Iris pigment epithelial cell (primary cell): Measurements from ENCODE around the gene EML5.
A peak's percentile ranks its signal among the peaks of the same experiment; 100 is the strongest.

ENCODE experiments used
- DNase-seq: peaks from one replicate; pipeline ENCODE4 v3.0.0-alpha.2; 2011; ENCODE audit warnings: low read depth

EML5 gene

DNA sequence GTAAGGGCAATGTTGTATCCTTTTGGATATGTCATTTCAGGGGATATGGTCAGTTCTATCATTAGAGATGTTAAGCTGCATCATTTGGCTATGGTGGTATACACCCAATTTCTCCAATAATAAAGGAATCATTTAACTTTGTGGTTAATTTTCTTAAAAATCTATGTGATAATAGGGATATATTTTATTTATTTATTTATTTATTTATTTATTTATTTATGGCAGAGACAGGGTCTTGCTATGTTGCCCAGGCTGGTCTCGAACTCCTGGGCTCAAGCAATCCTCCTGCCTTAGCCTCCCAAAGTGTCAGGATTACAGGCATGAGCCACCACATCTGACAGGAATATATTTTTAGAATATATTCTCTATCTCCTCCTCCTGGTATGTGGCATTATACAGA, 85.7 kb downstream of the EML5 start:
- no peak for DNase-seq

DNA sequence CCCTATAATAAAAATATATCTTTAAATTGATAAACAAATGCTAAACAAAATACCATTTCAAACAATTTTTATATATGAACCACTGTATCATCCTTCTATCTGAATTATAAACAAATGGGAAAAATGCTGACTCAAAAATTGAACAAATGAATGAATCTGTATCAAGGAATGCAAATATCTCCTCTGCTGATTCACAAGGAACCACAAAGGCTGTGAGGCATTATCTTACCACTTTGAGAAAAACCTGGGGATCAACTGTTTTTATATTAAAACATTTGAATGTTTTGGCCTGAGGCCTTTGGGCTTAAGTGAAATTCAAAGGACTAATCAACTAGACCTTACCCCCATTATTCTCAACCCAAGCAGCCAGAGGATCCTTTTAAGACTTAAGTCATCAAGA, 86.3 kb downstream of the EML5 start:
- peak; percentile 53 for DNase-seq

DNA sequence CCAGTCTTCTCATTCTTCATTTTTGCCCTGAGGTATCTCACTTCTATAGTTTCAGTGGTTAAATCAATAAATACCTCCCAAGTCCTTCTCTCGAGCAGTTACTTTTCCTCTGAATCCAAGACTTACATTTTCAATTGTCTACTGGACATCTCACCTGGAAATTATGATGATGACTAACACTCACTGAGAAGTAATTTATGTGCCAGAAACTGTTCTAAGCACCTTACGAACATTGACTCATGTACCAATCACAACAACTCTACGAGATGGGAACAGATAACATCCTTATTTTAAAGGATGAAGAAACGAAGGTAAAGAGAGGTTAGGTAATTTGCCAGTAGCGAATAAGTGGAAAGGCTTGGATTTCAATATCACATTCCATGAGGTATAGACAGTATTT, 94.1 kb downstream of the EML5 start:
- DNase-seq = no peak

DNA sequence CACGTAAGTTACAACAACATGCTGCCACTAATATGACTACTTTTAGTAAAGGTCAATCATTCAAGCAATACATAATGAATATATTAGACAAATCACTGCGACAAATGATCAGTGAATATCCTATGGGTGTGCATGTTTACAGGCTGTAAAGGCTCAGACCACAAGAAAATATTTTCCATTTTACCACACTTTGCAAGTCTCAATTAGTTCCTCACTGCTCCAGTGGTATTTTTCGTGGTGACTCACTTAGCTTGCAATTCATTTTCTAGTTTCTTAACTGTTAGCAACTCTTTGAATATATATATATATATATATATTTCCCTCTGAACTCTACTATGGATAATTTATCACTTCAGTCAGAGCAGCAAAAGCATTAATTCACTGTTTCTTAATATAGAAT, 96.9 kb downstream of the EML5 start:
- DNase-seq = peak; percentile 2

DNA sequence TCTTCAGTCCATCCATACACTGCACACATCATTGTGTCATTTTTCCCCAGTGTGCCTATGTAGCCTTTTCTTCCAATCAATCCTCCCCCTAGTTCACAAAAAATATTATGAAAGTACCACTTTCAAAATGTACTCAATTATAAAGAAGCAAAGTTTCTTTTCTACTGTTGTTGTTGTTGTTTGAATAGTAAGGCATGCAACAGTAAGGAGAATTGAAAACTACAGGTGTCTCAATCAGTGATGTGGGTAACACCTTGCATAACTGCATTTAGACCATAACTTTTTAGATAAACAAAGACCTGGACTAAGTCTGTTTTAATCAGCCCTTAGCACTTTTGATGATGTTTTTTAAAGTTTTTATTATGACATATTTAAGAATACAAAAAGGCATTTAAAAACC, 104.4 kb downstream of the EML5 start:
- no peak for DNase-seq

DNA sequence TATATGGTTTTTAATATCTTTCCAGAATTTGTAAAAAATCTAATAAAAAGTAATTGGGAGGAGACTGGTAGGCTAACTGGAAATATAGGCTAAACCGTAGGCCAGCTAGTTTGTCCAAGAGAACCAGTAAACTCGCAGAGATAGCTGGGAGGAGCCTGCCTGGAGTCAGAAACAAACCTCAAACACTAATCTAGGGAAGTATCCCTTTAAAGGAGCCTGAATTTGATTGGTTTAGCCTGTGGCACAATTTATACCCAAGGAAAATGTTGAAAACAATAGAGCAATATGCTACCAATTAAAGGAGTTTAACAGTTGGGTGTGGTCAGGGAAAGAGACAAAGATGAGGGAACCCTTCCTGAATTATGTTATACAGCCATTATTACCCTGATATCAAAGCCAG, 109.6 kb downstream of the EML5 start:
- DNase-seq = no peak

DNA sequence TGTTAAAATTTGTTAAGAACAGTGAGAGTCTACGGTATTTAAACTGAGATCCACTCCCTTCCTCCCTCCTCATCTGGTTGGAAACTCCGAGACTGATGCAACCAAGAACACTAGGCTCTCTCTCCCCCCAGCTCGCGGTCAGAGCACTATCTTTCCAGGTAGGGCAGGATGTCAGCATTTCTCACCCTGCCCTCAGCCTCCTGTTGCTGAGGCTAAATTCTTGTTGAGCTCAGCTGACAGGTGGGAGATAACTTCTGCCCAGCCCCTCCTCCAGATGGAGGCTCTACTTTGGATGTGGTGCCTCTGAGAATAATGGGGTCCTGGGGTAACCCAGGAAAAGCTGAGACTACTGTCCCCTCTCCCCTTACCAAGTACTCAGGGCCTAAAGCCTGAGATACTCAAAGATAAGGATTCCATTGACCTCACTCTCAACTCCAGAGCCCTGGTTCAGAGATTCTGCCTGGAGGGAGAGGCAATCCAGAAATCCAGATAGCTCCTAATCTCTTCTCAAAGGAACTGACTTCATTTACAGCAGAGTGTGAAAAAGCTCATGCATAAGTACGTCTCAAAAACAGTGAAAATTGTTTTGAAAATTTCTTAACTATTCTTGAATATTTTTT, 110.1 kb downstream of the EML5 start:
- no peak for DNase-seq

DNA sequence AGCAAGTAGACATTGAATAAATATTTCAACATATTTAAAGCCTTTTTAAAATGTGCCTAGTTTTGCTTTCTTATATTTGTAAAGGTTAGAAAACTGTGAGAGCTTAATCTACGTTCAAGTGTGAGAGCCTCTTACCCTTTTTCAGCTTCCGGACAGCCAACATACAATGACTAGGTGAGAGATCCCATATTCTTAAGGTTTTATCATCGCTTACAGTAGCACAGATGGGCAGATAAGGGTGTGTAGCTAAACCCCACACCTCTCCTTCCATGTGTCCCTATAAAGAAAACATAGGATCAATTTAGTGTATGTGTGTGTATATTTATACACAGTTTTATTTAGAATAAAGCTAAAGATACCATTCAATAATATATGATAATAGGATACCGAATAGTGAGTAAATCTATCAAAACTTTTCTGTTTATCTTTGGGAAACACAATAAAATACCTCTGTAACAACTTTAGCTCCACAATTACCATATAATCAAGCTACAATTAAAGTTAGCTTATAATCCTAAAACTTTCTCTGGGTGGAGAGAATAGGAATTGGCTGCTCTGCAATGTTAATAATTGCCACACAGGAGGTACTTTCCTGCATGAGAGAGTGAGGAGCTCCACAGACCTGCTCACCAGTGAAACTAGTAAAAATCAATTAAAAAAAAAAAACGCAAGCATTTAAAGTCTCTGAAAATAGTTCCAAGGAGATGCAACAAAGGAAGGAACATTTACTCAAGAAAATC, 110.8 kb downstream of the EML5 start:
- DNase-seq = no peak

DNA sequence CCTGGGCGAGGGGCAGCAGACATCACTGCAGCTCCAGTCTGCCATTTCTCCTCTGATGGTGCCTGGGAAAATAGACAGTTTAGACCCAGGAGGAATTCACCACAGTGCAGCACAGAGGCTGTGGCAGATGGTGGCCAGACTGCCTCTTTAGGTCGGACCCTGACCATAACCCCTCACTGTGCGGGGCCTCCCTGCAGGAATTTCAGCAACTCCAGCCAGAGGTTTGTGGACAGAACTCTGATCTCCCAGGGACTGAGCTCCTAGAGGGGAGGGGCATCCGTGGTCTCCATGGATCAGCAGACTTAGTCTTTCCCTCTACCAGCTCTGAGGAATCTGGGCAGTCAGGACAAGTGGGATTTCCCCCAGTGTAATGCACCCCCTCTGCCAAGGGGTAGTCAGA, 123.4 kb downstream of the EML5 start:
- no peak for DNase-seq

DNA sequence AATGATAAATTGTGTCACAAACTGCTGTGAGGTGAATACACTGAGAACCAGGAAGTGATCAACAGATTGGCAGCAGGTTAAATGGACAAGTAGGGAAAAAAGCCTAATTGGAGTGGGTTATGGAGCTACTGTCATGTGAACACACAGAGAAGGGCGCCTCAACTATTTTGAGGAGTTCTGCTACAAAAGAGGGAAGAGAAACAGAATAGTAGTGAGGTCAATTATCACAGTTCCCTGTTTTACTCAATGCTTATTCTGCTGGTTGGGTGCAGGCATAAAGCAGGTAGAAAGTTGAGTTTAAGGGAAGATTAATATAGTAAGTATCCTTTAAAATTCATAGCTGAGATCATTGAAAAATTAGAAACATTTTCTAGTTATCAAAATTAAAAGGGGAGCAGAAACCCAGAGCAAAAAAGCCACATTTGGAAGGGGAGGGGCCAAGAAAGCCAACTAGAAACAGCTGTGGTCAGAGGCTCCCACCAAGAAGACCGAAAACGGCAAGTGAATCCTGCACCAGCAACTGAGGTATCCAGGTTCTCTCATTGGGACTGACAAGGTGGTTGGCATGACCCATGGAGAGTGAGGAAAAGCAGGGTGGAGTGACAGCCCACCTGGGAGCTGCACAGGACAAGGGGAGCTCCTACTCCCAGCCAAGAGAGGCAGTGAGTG, 124.2 kb downstream of the EML5 start:
- no peak for DNase-seq

DNA sequence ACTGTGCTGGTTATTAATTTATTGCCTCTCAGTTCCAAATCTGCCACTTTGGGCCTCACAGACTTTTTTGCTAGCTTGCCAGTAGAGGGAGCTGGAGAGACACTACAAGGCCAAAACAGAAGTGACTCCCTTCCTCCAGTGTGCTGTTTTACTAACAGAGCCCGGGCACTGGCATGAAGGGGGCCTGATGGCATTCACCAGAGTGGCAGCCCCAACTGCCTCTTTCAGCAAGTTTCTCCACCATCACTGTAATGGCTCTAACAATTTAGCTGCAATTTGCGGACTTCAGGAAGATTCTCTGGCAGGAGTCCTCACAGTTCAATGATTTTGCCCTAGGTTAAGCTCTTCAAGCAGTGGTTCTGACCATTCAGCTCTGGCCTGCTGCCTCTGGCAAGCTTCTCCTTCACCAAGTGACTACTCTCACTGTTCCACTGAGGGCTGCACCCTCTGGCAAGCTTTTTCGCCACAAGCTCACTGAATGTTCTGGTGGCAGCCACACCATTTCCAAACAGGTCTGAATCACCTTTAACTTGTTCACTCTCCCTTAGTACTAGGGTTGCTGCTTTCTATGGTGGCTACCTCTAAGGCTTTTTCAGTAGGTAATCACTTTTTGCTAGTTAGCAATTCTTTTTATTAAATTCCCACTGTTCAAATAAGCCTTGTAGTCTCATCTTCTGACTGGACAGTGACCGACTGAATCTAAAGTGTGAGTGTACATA, 125.0 kb downstream of the EML5 start:
- peak; percentile 73 for DNase-seq

DNA sequence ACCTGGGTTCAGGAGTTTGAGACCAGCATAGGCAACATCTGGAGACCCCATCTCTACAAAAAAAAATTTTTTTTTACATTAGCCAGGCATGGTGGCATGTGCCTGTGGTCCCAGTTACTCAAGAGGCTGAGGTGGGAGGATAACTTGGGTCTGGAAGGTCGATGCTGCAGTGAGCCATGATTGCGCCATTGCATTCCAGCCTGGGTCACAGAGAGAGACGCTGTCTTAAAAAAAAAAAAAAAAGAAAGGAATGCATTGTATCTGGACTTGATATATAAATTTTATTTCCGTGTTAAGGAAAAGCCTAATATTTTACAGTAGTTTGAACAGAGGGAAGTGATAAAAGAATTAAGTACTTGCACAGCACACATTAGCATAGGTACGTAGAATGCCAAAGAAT, 132.7 kb downstream of the EML5 start:
- DNase-seq = peak; percentile 59

DNA sequence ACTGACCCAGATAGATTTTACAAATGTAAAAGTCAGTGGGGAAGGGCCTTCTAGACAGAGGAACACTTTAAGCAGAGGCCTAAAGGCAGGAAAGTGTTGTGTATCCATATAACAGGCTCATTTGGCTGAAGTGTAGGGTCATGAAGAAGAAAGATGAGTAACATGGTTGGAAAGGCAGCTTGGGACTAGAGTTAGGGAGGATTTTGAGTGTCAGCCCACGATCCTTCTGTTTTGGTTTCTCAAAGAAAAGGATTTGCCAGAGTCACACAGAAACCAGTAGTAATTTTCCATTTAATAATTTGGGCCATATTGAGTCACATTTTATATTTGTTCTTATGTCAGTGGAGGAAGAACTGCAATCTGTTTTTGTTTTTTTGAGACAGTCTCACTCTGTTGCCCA, 153.5 kb downstream of the EML5 start:
- no peak for DNase-seq

DNA sequence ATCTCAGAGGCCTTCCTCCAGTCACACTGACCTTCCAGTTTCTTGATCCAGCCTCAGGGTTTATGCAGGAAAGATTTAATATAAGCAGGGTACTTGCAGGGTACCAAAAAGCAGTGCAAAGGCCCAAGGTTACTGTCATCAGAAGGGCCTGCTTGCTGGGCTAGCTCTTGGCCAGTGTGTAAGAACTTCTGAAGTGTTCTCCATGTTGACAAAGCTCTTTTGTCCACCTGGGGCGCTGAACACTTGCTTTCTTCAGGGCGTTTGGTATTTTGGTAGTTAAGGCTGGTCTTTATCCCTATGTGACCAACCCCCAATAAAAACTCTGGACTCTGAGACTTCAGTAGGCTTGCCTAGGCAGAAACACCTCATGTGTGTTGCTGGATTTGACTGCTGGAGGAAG, 160.2 kb downstream of the EML5 start:
- no peak for DNase-seq

DNA sequence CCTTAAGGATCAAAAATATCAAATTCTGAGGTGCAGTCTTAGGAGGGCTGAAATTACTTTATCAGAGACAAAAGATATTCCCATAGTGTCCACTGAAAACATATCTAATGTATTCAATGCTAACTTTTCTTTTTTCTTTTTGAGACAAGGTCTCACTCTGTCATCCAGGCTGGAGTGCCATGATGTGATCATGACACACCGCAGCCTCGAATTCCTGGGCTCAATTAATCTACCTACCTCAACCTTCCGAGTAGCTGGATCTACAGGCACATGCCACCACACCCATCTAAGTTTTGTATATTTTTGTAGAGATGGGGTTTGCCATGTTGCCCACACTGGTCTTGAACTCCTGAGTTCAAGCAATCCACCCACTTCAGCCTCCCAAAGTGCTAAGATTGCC, 161.7 kb downstream of the EML5 start:
- DNase-seq = no peak

DNA sequence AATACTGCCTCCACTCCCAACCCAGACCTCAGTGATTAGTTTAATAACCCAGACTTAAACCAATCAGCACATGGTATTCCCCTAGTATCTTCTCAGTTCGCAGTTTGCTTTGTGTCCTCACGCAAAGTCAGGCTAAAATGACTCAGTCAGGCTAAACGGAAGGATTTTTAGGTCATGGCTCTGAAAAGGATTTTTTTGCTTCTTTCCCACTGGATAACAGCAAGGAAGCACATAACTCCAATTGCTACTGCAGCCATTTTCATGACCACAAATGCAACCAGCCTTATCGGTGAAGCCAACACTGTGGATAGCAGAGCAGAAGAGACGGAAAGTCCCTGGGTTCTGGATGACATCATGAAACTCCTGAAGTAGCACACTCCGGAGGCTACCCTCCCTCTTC, 162.2 kb downstream of the EML5 start:
- DNase-seq = peak; percentile 72

DNA sequence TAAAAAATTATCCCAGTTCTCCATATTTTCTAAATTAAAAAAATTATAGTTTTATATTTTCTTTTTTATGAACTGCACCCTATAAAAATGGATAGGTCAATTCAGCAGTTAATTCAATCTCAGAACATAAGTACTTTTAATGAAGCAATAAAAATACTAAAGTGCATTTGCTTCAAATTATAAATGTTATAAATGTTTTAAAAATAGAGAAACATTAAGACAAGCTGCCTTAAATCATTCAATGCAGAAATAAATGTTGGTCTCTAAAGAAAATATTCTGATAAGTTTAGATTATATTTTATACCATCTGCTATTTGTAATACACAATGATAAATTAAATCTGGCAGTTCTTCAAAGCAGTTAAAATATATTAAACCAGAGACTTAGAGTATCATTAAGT, 164.3 kb downstream of the EML5 start:
- no peak for DNase-seq

DNA sequence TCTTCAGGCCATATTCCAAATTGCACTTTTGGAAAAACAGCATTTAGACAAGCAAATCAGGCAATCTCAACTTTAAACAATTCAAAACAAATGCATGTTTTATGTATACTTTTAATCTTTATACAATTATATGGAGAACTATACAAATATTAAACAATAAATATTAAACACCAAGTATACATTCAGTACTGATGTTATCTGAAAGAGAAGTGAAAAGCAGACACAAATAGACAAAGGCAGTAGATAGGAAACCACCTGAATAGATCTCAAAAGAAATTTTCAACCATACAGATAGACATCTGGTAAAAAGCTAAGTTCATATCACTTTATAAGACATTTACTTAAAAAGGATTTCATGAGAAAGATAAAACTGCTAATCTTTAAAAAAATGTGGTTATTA, 164.7 kb downstream of the EML5 start:
- no peak for DNase-seq

DNA sequence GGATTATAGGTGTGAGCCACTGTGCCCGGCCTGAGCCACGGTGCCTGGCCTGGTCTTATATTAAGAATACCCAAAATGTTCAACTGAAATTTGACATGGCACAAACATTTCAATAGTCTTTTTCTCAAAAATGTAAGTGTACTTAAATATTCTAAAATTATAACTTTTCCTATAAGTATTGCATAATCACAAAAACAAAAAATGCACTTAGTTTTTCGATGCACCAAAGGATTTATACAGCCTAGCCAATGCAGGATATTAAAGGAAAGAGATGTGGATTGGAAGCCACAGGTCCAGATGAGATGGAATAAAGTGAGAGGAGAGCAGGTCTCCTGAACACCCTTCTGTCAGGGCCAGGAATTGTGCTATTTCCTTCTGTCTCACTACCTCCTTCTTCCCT, 167.1 kb downstream of the EML5 start:
- no peak for DNase-seq

DNA sequence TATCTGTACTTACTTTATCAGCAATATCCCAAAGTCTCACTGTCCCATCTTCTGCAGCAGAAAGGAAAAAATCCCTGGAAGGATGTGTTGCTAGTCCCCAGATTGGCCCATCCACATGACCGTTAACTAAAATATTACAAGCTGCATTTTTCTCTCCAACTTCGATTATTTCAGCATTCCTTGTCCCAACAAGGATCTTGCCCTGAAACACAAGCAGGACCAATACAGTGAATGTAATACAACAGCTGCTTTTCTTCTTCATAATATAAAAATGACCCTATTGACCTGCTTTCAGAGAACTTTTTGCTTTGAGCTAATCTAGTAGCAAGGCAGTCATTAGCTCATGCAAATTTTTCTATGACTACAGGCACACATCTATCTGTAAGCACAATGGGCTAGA, 171.7 kb downstream of the EML5 start:
- DNase-seq = no peak

DNA sequence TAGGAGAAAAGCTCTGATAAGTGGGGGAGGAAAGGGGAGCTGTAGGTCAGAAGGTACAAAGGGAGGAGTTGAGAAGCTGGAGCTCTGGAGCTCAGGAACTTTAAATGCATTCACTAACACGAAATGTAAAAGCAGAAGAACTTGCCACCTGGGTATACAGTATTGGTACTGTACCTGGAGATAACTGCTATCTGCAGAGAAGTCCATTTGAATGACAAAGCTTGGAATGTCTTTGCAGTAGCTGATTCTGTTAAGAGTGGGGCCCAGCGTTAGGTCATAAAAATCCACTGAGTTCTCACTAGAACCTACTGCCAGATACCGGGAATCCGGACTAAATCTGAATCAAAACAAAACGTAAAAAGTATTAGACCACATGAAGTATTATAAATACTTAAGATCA, 174.3 kb downstream of the EML5 start:
- no peak for DNase-seq

DNA sequence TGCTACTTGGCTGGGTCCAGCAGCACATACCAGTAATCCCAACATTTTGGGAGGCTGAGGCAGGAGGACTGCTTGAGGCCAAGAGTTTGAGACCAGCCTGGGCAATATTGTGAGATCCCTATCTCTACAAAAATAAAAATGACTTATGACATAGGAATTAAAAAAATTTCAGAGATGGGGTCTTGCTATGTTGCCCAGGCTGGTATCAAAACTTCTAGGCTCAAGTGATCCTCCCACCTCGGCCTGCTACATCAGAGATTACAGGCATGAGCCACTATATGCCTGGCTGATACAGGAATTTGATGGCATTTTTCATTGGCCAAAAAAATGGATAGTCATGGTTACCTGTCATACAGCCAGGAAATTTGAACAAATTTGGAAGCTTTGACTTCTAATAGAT, 175.3 kb downstream of the EML5 start:
- DNase-seq = no peak

DNA sequence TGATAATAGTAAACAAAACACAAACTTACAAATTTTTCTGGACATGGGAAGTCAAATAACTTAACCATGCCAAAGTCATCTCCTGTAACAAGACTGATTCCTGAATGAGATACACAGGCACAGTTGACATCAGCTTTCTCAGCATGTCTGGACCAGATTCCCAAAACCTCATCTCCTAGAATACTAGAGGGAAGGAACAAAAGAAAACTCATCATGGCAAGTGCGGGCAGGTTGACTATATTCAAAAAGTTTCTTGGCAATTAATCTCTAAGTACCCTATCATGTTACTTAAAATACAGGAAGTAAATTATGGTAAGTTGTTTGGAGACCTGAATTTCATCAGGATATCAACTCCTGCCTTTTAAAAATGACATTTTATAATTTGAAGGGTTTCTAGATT, 176.1 kb downstream of the EML5 start:
- DNase-seq = no peak
